WI38 (cell line): Measurements from ENCODE around the gene MRPL23.

Experiments
- H3K4me3 ChIP-seq: 2 replicates; pipeline ENCODE4 v1.5.1; 2011; ENCODE audit warnings: low read depth, mild to moderate bottlenecking, control low read depth, low read length
- TF ChIP-seq, protein P1 (sequence below): IDR thresholded peaks from 2 replicates; pipeline ENCODE4 v1.5.1; 2012; ENCODE audit warnings: low read depth, mild to moderate bottlenecking, control low read depth, low read length

Gene MRPL23

DNA sequence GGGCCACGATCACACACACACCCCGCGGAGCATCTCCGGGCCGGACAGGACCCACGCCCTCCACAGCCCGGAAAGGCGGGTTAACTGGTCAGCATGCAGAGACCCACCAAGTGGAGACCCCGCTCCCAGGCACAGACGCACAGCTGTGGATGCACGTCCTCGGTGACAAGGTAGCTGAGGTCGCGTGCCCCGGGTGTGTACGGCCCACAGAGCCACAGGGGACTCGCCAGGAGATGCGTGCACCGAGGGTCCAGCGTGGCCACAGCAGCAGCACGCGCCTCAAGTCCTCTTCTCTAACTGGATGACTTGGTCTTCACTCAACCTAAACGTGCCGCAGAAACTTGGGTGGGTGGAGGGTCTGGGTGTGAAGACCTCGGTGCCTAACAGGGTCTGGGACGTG is 45.0 kb downstream of the MRPL23 start:
- no peak overlapping the region for H3K4me3 ChIP-seq
- TF ChIP-seq, protein P1, sequence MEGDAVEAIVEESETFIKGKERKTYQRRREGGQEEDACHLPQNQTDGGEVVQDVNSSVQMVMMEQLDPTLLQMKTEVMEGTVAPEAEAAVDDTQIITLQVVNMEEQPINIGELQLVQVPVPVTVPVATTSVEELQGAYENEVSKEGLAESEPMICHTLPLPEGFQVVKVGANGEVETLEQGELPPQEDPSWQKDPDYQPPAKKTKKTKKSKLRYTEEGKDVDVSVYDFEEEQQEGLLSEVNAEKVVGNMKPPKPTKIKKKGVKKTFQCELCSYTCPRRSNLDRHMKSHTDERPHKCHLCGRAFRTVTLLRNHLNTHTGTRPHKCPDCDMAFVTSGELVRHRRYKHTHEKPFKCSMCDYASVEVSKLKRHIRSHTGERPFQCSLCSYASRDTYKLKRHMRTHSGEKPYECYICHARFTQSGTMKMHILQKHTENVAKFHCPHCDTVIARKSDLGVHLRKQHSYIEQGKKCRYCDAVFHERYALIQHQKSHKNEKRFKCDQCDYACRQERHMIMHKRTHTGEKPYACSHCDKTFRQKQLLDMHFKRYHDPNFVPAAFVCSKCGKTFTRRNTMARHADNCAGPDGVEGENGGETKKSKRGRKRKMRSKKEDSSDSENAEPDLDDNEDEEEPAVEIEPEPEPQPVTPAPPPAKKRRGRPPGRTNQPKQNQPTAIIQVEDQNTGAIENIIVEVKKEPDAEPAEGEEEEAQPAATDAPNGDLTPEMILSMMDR = no peak

DNA sequence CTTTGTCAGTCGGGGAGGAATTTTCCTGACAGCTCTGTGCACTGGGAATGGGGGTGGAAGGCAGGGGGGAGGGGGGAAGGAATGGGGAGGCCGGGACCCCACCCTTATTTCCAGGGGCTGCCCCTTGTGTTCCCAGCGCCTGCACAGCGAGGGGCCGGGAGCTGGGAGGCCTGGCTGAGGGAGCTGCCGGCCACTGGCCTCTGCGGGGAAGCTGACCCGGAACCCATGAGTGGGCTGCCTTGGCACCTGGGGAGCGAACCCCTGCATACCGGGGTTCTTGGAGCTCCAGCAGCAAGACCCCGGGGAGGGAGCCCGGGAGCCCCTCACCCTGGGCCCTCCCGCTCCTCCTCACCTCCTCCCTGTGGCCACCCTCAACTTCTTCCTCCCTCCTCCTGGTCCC is 47.0 kb downstream of the MRPL23 start:
- H3K4me3 ChIP-seq = no peak overlapping the region
- TF ChIP-seq, protein P1 = no peak

DNA sequence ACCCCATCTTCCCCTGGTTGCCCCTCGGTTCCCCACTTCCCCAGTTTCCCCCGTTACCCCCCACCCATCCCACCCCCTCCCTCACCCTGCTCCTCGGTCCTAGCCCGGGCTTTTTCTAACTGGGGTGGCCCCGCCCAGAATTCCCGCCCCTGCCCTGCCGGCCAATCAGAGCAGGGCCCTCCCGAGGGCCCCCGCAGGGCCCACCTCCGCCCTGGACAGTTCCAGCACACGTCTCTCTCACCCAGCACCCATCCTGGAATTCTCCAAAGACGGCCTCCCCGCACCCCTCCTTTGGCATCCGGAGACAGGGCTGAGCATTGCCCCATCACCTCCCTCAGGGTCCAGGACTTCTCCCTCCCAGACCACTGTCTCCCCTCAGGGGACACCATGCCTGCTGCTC is 50.6 kb downstream of the MRPL23 start, which contains the start of gene H19:
Gene H19 (minus strand): TSS at position 88 of the 400 bp plus-strand sequence.
- TF ChIP-seq, protein P1 = no peak
- no peak within 1 kb of the TSS for H3K4me3 ChIP-seq

DNA sequence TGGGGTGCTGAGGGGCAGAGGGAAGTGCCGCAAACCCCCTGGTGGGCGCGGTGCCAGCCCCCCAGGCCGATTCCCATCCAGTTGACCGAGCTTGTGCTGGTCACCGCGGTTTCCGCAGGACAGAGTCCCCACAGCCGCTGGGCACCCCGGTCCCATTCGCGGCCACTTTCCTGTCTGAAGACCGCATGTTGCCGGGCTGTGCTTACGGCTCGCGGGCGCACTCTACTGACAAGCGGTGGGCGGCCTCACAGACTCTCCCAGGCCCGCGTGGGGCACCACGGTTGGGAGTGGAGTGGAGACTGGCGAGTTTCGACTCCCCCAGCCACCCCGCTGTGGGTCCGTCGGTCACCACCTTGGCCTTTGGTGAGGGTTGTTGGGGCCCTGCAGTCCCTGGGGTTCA is 51.2 kb downstream of the MRPL23 start:
- H3K4me3 ChIP-seq = no peak overlapping the region
- TF ChIP-seq, protein P1 = no peak

DNA sequence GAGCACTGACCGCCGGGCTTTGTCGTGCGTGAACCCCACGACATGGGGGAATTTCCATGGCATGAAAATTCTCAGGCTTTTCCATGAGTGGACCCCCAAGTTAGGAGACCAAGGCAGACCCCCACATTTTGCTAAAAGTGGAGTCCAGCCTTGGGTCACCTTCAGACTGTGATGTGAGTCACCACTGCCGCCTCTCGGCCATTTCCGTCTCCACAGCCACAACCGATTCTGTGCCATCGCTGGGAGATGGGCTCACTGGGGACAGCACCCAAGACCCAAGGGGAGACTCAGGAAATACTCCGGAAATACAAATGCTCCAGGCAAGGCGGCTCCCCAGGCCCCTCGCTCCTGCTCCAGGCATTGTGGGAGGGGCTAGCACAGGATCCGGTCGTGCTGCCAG is 51.7 kb downstream of the MRPL23 start:
- no peak overlapping the region for H3K4me3 ChIP-seq
- TF ChIP-seq, protein P1 = no peak

DNA sequence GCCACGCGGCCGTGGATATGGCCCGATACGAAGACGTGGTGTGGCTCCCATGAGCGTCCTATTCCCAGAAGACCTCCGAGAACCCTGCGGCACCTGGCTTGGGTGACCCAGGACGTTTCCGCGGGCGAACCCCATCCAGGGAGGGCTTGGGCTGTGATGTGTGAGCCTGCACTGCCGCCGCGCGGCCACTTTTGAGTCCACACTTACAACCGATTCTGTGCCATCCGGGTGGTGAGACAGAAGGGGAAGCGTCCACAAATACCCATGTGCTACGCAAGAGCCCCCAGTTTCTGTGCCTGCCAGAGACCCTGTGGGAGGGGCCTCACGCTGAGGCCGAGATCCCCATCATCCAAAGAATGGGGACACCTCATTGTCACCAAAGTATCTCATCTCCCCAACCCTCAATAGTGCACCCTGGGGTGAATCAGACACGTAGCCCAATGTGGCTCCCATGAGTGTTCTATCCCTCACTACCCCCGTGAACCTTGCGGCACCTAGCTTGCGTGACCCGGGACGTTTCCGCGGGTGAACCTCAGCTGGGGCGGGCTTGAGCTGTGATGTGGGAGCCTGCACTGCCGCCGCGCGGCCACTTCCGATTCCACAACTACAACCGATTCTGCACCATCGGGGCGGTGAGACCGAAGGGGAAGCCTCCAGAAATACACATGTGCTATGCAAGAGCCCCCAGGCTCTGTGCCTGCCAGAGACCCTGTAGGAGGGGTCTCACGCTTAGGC is 55.1 kb downstream of the MRPL23 start:
- H3K4me3 ChIP-seq = no peak overlapping the region
- TF ChIP-seq, protein P1 = no peak

DNA sequence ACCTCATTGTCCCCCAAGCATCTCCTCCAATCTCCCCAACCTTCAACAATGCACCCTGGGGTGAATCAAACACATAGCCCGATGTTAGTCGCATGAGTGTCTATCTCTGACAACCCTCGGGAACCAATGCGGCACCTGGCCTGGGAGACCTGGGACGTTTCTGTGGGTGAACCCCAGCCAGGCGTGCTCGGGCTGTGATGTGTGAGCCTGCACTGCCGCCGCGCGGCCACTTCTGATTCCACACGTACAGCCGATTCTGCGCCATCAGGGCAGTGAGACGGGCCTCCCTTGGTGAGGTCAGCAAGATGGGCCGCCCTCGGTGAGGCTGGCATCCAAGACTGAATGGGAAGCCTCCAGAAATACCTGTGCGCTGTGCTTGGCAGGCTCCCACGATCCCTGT is 55.7 kb downstream of the MRPL23 start:
- H3K4me3 ChIP-seq = no peak overlapping the region
- TF ChIP-seq, protein P1 = no peak
